ENCODE results near the gene SLC1A3.

- TF ChIP-seq CTCF (IDR thresholded peaks at IDR 0.05; ENCODE audit: low read depth, low read length) (no peak), POLR2A (IDR thresholded peaks at IDR 0.05; ENCODE audit: extremely low read depth, insufficient read length) (no peak)
Measured at GRCh38 chr5:36735891-36736290, 129.5 kb downstream of the SLC1A3 start.

Data from NB4 (cell line).